Omental fat pad (tissue), 4 donors: ENCODE results near the gene ASH1L. TPM values are rescaled to one million over a fixed set of nuclear protein-coding genes. Genes with fewer than 3 reads are reported as not detected.
"Not testable (repeated sequence)": the region's sequence is repeated elsewhere in the genome, so short reads cannot be mapped to it uniquely, and the experiment has no call there.

Experiments
- ATAC-seq: fragments of 150-250 bp; one replicate; pipeline ENCODE4 v1.9.1; 2016; ENCODE audit warnings: mild to moderate bottlenecking, moderate library complexity; ENCODE audit not compliant: low FRiP score
- DNase-seq: peaks from one replicate; pipeline ENCODE4 v3.0.0-alpha.2; 2019; ENCODE audit warnings: low spot score
- total RNA-seq, 4 donors: library from RNA; depleted of rRNA; stranded (reverse); fragments of >200 nt; gene quantifications; one replicate each; pipeline ENCODE4 v1.1.0, GENCODE V29; 2016
- TF ChIP-seq, protein P1 (sequence below), 3 donors: fragments of 450-650 bp; IDR thresholded peaks; one replicate each; pipeline ENCODE4 v1.5.1; 2016 to 2017; ENCODE audit warnings: antibody characterized with exemption in 3 of 3, mild to moderate bottlenecking in 3 of 3, moderate library complexity in 2 of 3

The ASH1L gene
- total RNA-seq, 4 donors from 2014 or later, result 60.8 to 72.2 (median 65.6) TPM

DNA sequence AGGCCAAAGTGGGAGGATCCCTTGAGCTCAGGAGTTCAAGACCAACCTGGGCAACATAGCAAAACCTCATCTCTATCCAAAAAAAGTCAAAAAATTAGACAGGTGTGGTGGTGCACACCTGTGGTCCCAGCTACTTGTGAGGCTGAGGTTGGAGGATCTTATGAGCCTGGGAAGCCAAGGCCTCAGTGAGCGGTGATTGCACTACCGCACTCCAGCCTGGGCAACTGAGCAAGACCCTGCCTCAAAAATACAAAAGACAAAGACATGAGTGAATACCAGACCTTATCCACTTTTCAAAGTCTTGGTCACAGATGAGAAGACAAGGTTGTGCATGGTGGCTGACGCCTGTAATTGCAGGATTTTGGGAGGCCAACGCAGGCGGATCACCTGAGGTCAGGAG lies 34.3 kb upstream of the ASH1L start:
- DNase-seq (no peak), ATAC-seq (no peak)
- TF ChIP-seq, protein P1, sequence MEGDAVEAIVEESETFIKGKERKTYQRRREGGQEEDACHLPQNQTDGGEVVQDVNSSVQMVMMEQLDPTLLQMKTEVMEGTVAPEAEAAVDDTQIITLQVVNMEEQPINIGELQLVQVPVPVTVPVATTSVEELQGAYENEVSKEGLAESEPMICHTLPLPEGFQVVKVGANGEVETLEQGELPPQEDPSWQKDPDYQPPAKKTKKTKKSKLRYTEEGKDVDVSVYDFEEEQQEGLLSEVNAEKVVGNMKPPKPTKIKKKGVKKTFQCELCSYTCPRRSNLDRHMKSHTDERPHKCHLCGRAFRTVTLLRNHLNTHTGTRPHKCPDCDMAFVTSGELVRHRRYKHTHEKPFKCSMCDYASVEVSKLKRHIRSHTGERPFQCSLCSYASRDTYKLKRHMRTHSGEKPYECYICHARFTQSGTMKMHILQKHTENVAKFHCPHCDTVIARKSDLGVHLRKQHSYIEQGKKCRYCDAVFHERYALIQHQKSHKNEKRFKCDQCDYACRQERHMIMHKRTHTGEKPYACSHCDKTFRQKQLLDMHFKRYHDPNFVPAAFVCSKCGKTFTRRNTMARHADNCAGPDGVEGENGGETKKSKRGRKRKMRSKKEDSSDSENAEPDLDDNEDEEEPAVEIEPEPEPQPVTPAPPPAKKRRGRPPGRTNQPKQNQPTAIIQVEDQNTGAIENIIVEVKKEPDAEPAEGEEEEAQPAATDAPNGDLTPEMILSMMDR (IDR thresholded peaks at IDR 0.05), result no peak

DNA sequence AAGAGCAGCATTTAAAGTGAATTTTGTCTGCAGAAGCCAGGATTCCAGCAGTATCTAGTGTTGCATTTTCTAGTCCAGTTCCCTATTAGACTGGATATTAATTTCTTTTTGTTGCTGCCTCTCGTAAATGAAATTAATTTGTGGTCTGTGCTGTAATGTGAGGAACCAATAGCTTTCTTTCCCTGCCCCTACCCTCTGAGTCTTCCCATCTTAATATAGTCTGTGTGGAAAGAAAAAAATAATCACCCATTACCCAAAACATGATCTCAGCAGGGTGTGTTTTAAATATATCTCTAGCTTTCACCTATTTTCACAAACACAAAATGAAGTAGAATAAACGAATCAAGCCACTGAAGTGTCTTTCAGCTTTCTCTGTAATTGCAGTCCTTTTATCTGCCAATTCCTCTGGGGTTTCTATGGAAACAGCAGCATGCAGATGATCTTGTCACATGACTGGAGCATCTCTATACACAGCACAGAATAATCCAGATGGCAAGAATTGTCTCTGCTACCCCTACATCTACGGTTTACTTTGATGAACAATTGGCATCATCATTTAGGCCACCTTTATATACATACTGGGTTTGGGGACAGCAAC lies 33.4 kb upstream of the ASH1L start:
- not testable (repeated sequence) for ATAC-seq, DNase-seq

DNA sequence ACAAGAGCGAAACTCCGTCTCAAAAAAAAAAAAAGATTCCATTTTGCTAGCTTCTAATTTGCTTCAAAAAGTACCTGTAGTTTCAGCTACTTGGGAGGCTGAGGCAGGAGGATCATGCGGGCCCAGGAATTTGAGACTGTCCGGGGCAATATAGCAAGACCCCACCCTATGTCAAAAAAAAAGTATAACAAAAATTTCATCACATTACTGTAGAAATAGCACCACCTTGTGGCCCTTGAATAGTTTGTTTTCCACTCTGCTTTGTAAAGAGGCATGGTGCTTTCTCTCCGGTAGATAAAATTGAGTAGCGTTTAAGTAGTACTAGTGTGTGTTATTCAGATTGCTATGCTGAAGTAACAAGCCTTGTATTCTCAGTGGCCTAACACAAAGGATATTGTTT lies 29.2 kb upstream of the ASH1L start:
- DNase-seq, result no peak
- ATAC-seq, result no peak
- TF ChIP-seq, protein P1 (IDR thresholded peaks at IDR 0.05), result no peak

DNA sequence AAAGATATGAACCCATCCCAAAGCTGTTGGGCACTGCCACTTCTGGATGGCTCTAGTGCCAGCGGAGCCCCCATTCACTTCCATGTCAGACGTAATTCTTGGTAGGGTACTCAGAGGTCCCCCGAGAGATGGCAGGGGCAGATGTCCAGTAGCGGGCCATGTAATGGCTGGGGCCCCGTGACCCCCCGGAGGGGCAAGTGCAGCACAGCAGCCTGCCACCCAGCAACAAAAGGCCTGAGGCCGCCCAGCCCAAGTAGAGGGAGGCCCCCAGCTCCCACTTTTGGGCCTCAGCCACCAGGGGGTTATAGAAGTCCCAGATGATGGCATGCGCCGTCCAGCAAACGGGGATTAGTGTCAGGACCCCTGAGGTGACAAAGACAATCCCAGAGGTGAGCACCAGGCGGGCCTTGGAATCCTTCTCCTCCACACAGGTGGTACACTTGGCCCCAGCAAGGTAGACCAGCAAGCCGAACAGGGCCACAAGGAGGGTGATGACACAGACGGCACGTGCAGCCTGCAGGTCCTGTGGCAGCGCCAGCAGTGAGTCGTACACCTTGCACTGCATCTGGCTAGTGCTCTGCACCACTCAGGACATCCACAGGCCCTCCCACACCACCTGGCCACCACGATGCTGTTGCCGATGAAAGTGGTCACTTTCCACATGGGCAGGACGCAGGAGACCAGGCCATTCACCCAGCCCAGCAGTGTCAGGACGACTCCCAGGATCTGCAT lies 28.1 kb upstream of the ASH1L start:
- ATAC-seq, DNase-seq: not testable (repeated sequence)

DNA sequence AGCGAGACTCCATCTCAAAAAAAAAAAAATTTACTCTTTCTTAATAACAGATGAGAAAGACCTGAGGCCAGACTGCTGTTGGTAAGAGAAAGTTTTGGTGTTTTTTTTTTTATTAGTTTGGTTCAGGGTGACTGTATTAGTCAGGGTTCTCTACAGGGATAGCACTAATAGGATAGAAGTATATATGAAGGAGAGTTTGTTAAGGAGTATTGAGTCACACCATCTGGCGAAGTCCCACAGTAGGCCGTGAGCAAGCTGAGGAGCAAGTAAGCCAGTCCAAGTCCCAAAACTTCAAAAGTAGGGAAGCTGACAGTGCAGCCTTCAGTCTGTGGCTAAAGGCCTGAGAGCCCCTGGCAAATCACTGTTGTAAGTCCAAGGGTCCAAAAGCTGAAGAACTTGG lies 26.7 kb upstream of the ASH1L start:
- not testable (repeated sequence) for DNase-seq, ATAC-seq

DNA sequence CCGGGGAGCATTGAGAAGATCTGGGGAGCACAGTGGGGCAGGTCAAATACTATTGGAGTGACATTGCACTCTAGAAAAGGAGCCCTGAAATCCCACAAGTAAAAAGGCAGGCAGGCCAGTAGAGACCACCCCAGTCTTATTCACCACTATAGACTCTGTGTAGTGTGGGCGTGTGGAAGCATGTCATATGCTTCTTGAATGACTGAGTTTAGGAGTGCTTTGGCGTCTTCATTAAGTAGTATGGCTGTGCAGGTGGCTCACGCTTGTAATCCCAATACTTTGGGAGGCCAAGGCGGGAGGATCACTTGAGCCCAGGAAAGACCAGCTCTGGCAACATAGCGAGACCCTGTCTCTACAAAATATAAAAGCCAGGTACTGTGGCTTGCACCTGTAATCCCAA lies 21.2 kb upstream of the ASH1L start:
- not testable (repeated sequence) for ATAC-seq, DNase-seq

DNA sequence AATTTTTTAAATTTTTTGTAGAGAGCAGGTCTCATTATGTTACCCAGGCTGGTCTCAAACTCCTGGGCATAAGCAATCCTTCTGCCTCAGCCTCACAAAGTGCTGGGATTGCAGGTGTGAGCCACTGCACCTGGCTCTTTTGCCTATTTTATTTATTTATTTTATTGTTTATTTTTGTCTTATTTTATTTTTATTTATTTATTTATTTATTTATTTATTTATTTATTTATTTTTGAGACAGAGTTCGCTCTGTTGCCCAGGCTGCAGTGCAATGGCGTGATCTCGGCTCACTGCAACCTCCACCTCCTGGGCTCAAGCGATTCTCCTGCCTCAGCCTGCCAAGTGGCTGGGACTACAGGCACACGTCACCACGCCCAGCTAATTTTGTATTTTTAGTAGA lies 13.0 kb upstream of the ASH1L start:
- ATAC-seq, DNase-seq: not testable (repeated sequence)

DNA sequence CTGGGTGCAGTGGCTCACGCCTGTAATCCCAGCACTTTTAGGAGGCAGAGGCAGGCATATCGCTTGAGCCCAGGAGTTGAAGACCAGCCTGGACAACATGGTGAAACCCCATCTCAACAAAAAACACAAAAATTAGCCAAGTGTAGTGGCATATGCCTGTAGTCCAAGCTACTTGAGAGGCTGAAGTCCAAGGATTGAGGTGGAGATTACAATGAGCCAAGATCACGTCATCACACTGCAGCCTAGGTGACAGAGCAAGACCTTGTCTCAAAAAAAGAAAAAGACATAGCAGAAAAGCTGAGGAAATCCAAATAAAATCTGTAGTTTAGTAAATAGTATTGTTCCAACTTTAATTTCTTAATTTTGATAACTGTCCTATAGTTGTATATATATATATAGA lies 11.5 kb upstream of the ASH1L start:
- TF ChIP-seq, protein P1 (IDR thresholded peaks at IDR 0.05), result no peak
- ATAC-seq (no peak), DNase-seq (no peak)

DNA sequence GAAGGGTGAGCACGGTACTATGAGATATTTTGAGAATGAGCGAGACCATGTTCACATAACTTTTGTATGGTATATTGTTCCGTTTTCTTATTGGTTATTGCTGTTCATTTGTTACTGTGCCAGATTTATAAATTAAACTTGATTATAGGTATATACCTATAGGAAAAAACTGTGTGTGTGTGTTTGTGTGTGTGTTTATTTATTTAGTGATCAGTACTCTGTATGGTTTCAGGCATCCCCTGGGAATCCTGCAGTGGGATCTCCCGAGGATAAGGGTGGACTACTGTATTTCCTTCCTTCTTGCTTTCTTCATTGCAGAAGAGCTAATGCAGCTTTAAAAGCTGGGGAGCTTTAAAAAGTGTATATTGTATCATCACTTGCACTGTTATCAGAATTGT lies 8.0 kb upstream of the ASH1L start:
- ATAC-seq (peak; percentile 20), DNase-seq (no peak)
- TF ChIP-seq, protein P1 (IDR thresholded peaks at IDR 0.05), result no peak
